DMS153 treated with DMSO at 0.1 percent for 48 hours (cell line): ENCODE measurements around the gene ANKRD10.

Experiments
- DNase-seq: peaks from one replicate; lab custom pipeline; 2025; ENCODE audit not compliant: unreplicated experiment; lab: John Stamatoyannopoulos, UW

Gene ANKRD10

GRCh38 chr13:110831437-110832204 lies 83.2 kb downstream of the ANKRD10 start:
- DNase-seq, result no peak

DNA sequence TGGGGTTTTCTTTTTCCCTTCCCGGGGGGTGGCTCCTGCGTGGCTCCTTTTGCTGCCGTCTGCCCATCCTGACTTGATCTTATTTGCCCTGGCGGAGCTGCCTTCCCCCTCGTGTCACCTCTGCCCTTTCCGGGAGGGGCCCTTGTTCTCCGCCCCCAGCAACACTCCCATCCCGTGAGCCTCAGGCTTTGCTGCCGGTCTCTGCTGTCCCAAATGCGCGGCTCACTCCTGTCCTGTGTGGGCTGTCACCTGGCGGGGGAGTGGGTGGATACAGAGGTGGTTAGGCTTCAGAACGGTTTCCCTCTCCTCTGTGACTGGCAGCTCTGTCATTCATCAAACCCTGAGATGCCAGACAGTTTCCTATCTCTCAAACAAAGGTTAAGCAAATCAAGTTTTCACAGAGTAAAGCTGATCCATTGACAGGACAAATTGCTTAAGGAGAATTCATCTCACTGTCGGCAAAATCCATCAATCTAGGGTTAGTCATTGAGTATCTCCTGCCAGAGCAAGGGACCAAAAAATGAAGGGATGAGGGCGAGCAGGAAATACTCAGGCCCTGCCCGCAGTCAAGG lies 84.0 kb downstream of the ANKRD10 start:
- no peak for DNase-seq

DNA sequence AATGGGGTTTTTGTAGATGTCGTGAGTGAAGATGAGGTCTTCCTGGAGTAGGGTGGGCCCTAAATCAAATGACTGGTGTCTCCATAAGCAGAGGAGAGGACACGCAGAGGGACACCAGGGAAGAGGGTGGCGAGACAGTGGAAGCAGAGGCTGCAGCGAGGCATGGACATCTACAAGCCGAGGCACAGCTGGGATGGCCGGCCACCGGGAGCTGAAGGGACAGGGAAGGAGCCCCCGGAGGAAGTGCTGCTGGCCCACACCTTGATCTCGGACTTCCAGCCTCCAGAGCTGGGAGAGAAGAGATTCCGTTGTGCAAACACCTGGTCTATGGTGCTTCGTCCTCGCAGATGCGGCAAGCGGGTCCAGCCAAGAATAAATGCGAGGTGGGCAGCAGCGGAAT lies 84.5 kb downstream of the ANKRD10 start:
- no peak for DNase-seq

GRCh38 chr13:110829486-110829885 lies 85.4 kb downstream of the ANKRD10 start:
- no peak for DNase-seq

DNA sequence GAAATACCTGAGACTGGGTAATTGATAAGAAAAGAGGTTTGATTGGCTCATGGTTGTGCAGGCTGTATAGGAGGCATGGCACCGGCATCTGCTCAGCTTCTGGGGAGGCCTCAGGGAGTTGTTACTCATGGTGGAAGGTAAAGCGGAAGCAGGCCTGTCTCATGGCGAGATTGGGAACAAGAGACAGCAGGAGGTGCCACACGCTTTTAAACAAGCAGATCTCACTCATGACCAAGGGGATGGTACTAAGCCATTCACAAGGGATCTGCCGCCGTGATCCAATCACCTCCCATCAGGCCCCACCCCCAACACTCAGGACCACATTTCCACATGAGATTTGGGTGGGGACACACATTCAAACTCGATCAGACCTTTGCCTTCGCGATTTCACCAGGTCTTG lies 86.2 kb downstream of the ANKRD10 start:
- no peak for DNase-seq
